ENCODE data around the gene RAB7B. TPM values are rescaled to one million over a fixed set of nuclear protein-coding genes. Genes with fewer than 3 reads are reported as not detected.

Gene RAB7B
- total and polyA plus RNA-seq, 2 experiments from 2014 or later = 4.5 to 22.6 TPM

DNA sequence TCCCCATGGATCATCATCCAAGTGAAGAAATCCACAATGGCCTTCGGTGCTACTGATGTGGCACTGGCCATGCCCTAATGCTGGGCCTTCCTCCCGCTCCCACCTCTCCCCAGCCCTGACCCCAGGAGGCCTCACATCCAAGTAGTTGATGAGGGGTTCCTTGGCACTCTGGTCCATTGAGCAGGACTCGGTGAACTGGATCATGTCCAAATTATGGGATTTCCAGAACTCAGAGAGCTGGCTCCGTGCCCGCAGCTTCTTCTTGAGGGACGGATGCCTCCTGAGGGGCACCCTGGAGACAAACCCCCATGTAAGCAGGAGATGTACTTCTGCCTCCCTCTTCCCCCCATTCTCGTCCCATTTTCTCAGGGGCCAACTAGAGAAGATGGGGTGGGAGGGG lies 19.6 kb upstream of the RAB7B start:
- TF ChIP-seq EZH2phosphoT487 (IDR thresholded peaks at IDR 0.05; ENCODE audit: low read depth, severe bottlenecking, unreplicated experiment) (no peak), EZH2 (IDR thresholded peaks at IDR 0.05; ENCODE audit: borderline replicate concordance) (no peak)
- TF ChIP-seq, protein P1, sequence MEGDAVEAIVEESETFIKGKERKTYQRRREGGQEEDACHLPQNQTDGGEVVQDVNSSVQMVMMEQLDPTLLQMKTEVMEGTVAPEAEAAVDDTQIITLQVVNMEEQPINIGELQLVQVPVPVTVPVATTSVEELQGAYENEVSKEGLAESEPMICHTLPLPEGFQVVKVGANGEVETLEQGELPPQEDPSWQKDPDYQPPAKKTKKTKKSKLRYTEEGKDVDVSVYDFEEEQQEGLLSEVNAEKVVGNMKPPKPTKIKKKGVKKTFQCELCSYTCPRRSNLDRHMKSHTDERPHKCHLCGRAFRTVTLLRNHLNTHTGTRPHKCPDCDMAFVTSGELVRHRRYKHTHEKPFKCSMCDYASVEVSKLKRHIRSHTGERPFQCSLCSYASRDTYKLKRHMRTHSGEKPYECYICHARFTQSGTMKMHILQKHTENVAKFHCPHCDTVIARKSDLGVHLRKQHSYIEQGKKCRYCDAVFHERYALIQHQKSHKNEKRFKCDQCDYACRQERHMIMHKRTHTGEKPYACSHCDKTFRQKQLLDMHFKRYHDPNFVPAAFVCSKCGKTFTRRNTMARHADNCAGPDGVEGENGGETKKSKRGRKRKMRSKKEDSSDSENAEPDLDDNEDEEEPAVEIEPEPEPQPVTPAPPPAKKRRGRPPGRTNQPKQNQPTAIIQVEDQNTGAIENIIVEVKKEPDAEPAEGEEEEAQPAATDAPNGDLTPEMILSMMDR (IDR thresholded peaks at IDR 0.05; ENCODE audit: poor library complexity) = no peak
- H3K4me3 ChIP-seq = no peak overlapping the region
- 91% methylated on average over 7 of the region's 7 CpGs for WGBS (ENCODE audit: low lambda C conversion rate, missing lambda C conversion rate)
- no peaks in the 10 kb centered on the region for H3K9me3 ChIP-seq (ENCODE audit: low read depth)
- H3K27ac ChIP-seq = no peak overlapping the region
- no peaks in the 10 kb centered on the region for H3K36me3 ChIP-seq (replicated peaks; ENCODE audit: insufficient read depth, low read depth)
- no peak overlapping the region for H3K4me2 ChIP-seq
- H3K4me1 ChIP-seq (ENCODE audit: insufficient read depth) = peaks cover 7% of the 10 kb centered on the region
- no peaks in the 10 kb centered on the region for H3K9me2 ChIP-seq (replicated peaks; ENCODE audit: insufficient read depth)
- H3K79me2 ChIP-seq = no peaks in the 10 kb centered on the region
- no peak overlapping the region for H2AFZ ChIP-seq
- H3K27me3 ChIP-seq = no peaks in the 10 kb centered on the region
- no peak for DNase-seq (ENCODE audit: low spot score)
- H4K20me1 ChIP-seq (ENCODE audit: insufficient read depth, poor library complexity, severe bottlenecking) = no peaks in the 10 kb centered on the region

DNA sequence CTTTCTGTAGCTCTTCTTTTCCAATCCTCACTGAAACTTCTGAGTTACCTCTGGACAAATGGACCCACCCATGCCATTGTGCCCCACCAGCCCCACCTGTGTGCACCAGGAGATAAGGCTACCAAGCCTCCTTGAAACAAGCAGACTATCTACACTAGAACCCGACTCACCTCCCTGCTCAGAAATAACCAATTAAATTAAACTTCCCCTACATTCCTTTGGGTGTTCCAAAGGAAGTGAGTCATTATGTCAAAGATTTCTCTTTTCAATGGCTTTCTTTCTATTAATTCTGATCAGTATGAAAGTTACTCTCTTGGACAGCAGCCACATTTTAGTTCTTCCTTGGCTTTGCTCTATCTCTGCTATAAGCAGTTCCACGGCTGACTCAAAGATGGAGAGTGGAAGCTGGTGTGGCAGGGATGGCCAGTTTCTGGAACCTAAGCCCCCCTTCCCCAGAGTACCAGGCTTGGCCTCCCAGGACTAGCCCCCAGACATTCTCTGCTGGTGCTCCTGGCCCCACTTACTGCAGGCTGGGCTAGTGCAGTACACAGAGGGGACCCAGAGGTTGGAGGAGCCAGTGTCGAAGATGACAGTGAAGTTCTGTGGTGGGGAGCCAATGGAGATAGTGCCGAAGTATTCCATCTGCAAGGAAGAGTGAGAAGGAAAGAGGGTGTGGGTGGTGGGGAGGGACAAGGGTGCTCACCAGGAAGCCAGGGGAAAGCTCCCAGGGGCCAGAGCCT lies 18.6 kb upstream of the RAB7B start:
- no peaks in the 10 kb centered on the region for H4K20me1 ChIP-seq (ENCODE audit: insufficient read depth, poor library complexity, severe bottlenecking)
- no peak overlapping the region for H3K4me3 ChIP-seq
- WGBS (ENCODE audit: low lambda C conversion rate, missing lambda C conversion rate) = 84% methylated on average over 4 of the region's 4 CpGs
- H3K9me3 ChIP-seq (ENCODE audit: low read depth) = no peaks in the 10 kb centered on the region
- no peak overlapping the region for H2AFZ ChIP-seq
- H3K4me2 ChIP-seq = no peak overlapping the region
- no peaks in the 10 kb centered on the region for H3K27me3 ChIP-seq
- H3K4me1 ChIP-seq (ENCODE audit: insufficient read depth) = peaks cover 7% of the 10 kb centered on the region
- no peaks in the 10 kb centered on the region for H3K79me2 ChIP-seq
- DNase-seq (ENCODE audit: low spot score) = no peak
- H3K9me2 ChIP-seq (replicated peaks; ENCODE audit: insufficient read depth) = no peaks in the 10 kb centered on the region
- peak overlapping the region; percentile 43 for H3K27ac ChIP-seq
- no peaks in the 10 kb centered on the region for H3K36me3 ChIP-seq (replicated peaks; ENCODE audit: insufficient read depth, low read depth)
- TF ChIP-seq, protein P1 (IDR thresholded peaks at IDR 0.05; ENCODE audit: poor library complexity) = no peak
- TF ChIP-seq EZH2 (IDR thresholded peaks at IDR 0.05; ENCODE audit: borderline replicate concordance) (no peak), EZH2phosphoT487 (IDR thresholded peaks at IDR 0.05; ENCODE audit: low read depth, severe bottlenecking, unreplicated experiment) (no peak)

DNA sequence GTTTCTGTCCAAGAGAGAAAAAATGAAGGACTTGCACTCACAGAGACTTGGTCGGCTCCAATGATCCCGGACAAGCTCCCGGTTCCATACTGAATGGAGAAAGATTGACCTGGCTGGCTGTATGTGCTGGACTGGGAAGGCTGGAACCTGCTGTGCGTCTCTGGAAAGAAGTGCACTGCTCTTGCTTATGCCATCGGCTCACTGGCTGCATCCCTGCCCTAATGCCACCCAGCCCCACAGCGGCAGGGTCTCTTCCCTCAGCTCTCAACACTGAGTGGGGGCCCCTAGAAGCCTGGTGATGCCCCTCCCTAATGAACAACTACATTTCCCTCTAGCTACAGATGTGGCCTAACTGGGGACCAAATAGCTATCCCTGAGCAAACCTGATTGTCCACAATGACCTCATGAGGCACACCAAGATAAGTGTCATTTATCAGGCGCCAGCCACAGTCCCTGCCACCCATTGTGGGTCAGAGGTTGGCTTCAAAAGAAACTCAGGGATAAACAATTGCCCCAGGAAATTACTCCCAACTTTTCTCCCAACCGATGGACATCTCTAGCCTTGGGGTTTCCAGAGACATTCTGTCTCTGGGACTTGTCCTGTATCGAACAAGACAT lies 17.9 kb upstream of the RAB7B start:
- no peaks in the 10 kb centered on the region for H3K79me2 ChIP-seq
- H3K4me1 ChIP-seq (ENCODE audit: insufficient read depth) = peaks cover 7% of the 10 kb centered on the region
- H3K4me3 ChIP-seq = no peak overlapping the region
- no peaks in the 10 kb centered on the region for H3K36me3 ChIP-seq (replicated peaks; ENCODE audit: insufficient read depth, low read depth)
- H3K9me2 ChIP-seq (replicated peaks; ENCODE audit: insufficient read depth) = no peaks in the 10 kb centered on the region
- 85% methylated on average over 9 of the region's 9 CpGs for WGBS (ENCODE audit: low lambda C conversion rate, missing lambda C conversion rate)
- peak overlapping the region; percentile 43 for H3K27ac ChIP-seq
- H4K20me1 ChIP-seq (ENCODE audit: insufficient read depth, poor library complexity, severe bottlenecking) = no peaks in the 10 kb centered on the region
- no peak for DNase-seq (ENCODE audit: low spot score)
- H2AFZ ChIP-seq = no peak overlapping the region
- H3K4me2 ChIP-seq = no peak overlapping the region
- no peaks in the 10 kb centered on the region for H3K27me3 ChIP-seq
- H3K9me3 ChIP-seq (ENCODE audit: low read depth) = no peaks in the 10 kb centered on the region
- TF ChIP-seq EZH2phosphoT487 (IDR thresholded peaks at IDR 0.05; ENCODE audit: low read depth, severe bottlenecking, unreplicated experiment) = no peak
- no peak for TF ChIP-seq EZH2 (IDR thresholded peaks at IDR 0.05; ENCODE audit: borderline replicate concordance)
- TF ChIP-seq, protein P1 (IDR thresholded peaks at IDR 0.05; ENCODE audit: poor library complexity) = no peak
